ENCODE measurements around the gene WDR46.

DNA sequence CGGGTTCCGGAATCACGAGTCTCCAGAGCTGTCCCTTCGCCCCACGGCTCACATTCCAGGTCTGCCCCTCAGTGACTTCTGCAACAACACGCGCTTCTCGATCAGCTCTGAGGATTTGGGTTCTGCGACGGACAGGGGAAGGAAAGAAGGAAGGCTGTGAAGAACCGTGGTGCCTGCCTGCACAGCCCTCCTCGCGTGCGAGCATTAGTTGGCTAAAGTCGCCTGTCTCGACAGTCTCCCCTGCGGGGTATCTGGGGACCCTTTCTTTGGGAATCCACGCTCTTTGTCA lies 40.5 kb downstream of the WDR46 start:
- TF ChIP-seq, protein P1, sequence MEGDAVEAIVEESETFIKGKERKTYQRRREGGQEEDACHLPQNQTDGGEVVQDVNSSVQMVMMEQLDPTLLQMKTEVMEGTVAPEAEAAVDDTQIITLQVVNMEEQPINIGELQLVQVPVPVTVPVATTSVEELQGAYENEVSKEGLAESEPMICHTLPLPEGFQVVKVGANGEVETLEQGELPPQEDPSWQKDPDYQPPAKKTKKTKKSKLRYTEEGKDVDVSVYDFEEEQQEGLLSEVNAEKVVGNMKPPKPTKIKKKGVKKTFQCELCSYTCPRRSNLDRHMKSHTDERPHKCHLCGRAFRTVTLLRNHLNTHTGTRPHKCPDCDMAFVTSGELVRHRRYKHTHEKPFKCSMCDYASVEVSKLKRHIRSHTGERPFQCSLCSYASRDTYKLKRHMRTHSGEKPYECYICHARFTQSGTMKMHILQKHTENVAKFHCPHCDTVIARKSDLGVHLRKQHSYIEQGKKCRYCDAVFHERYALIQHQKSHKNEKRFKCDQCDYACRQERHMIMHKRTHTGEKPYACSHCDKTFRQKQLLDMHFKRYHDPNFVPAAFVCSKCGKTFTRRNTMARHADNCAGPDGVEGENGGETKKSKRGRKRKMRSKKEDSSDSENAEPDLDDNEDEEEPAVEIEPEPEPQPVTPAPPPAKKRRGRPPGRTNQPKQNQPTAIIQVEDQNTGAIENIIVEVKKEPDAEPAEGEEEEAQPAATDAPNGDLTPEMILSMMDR (IDR thresholded peaks at IDR 0.05): peak in 2 of 5 experiments; percentile 22 to 46
- no peak for TF ChIP-seq POLR2A (IDR thresholded peaks at IDR 0.05)
